Measurements from ENCODE around the gene CFAP92.
A peak's percentile ranks its signal among the peaks of the same experiment; 100 is the strongest.
"Not testable (repeated sequence)": the region's sequence is repeated elsewhere in the genome, so short reads cannot be mapped to it uniquely, and the experiment has no call there.

CFAP92 gene

GRCh38 chr3:128906804-128907525, 86.9 kb downstream of the CFAP92 start:
- Mint-ChIP-seq H3K4me1 (ENCODE audit: low read depth) (no peaks in the 10 kb centered on the region), H3K27ac (peak overlapping the region; percentile 2), H3K27me3 (no peaks in the 10 kb centered on the region), H3K9me3 (no peaks in the 10 kb centered on the region), H3K36me3 (ENCODE audit: low read depth) (peaks cover 100% of the 10 kb centered on the region), H3K4me3 (no peak overlapping the region)
- no peak for DNase-seq

GRCh38 chr3:128906031-128906803, 87.7 kb downstream of the CFAP92 start:
- no peak overlapping the region for H3K4me3 Mint-ChIP-seq
- peaks cover 100% of the 10 kb centered on the region for H3K36me3 Mint-ChIP-seq (ENCODE audit: low read depth)
- no peaks in the 10 kb centered on the region for H3K27me3 Mint-ChIP-seq

GRCh38 chr3:128903501-128903900, 90.4 kb downstream of the CFAP92 start:
- Mint-ChIP-seq H3K4me1 (ENCODE audit: low read depth) (no peaks in the 10 kb centered on the region), H3K4me3 (no peak overlapping the region), H3K27me3 (no peaks in the 10 kb centered on the region), H3K27ac (no peak overlapping the region), H3K36me3 (ENCODE audit: low read depth) (peaks cover 100% of the 10 kb centered on the region), H3K9me3 (no peaks in the 10 kb centered on the region)
- no peak for DNase-seq

More at GRCh38 chr3:128906031-128906803, 87.7 kb downstream of the CFAP92 start:
- H3K27ac Mint-ChIP-seq: peak overlapping the region; percentile 2
- H3K9me3 Mint-ChIP-seq: no peaks in the 10 kb centered on the region
- no peak for DNase-seq
- H3K4me1 Mint-ChIP-seq (ENCODE audit: low read depth): no peaks in the 10 kb centered on the region

DNA sequence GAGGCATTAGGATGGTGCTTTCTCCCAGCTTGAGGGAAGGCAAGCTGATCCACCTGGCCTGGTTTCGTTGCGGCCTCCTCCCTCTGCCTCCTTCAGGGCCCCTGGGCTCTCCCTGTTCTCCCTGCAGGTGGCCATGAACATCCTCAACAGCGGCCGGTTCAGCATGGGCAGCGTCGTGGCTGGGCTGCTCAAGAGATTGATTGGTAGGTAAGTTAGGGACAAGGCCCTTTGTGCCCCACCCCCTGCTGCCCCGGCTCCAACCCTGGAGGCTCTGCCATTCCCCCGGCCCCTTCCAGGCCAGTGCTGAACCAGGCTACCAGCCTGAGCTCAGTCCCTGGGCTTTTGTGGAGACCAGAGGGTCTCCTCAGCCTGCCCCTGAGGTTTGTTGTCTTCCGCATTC, 91.5 kb downstream of the CFAP92 start:
- no peak for DNase-seq
- no peak overlapping the region for H3K27ac Mint-ChIP-seq
- no peaks in the 10 kb centered on the region for H3K27me3 Mint-ChIP-seq
- H3K4me1 Mint-ChIP-seq (ENCODE audit: low read depth): no peaks in the 10 kb centered on the region
- no peaks in the 10 kb centered on the region for H3K9me3 Mint-ChIP-seq
- H3K36me3 Mint-ChIP-seq (ENCODE audit: low read depth): peaks cover 99% of the 10 kb centered on the region
- no peak overlapping the region for H3K4me3 Mint-ChIP-seq

DNA sequence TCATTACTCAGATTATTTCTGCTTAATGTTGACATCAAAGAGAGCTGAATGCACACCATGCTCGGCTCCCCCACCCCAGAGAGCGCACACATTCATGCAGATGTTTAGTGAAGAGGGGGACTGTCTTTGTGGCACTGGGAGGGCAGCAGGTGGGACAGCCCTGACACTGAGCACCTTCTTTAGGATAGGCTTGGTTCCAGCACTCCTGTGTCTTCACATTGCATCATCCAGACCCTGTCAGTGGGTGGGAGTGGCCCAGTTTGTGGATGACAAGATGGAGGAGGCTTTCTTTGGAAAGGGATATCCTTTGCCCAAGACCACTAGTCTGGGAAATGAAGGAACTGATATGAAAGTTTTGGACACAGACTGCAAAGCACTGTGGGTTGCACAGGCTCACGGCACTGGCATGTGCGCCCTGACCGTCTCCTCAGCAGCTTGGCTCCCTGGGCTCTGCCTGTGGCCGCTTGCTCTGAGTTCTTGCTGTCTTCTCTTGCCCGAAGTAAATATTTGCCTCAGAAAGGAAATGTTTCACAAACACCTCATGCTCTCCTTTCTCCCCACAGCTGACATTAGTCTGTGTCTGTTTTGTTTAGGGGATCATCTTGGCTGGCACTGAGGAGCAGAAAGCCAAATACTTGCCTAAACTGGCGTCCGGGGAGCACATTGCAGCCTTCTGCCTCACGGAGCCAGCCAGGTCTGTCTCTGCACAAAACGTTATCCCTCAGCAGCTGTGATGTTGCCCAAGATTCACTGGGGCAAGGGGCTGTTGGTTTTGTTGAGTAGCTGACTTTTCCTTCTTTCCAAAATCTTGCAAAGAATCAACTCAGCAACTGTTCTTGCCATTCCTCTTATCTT, 97.8 kb downstream of the CFAP92 start:
- no peak for DNase-seq
- H3K36me3 Mint-ChIP-seq (ENCODE audit: low read depth): peaks cover 94% of the 10 kb centered on the region
- H3K4me3 Mint-ChIP-seq: no peak overlapping the region
- H3K9me3 Mint-ChIP-seq: no peaks in the 10 kb centered on the region
- H3K27me3 Mint-ChIP-seq: no peaks in the 10 kb centered on the region
- H3K27ac Mint-ChIP-seq: peak overlapping the region; percentile 76
- peaks cover 1% of the 10 kb centered on the region for H3K4me1 Mint-ChIP-seq (ENCODE audit: low read depth)

DNA sequence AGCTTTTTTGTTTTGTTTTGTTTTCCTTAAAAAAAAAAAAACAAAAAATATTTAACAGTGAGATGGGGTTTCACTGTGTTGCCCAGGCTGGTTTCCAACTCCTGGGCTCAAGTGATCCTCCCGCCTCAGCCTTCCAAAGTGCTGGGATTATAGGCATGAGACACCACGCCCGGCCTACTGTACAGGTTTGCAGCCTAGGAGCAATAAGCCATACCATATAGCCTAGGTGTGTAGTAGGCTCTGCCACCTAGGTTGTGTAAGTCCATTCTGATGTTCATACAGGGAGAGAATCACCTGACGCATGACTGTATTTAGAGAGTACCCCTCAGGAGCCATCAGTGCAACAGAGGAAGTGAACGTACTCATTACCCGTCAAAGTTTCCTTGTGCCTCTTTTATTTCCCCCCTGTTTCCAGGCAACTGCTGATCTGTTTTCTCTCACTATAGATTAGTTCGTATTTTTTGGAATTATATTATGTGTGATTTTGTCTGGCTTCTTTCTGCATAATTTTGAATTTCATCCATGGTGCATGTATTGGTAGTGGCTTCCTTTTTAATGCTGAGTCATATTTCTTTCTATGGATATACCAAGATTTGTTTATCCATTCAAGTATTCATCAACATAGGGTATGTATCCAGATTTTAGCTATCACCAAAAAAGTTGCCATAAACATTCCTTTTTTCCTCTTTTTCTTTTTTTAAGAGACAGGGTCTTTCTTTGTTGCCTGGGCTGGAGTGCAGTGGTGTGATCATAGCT, 104.6 kb downstream of the CFAP92 start:
- no peak for DNase-seq
- Mint-ChIP-seq H3K27ac (peak overlapping the region; percentile 74), H3K4me1 (ENCODE audit: low read depth) (peaks cover 10% of the 10 kb centered on the region), H3K27me3 (no peaks in the 10 kb centered on the region), H3K36me3 (ENCODE audit: low read depth) (peaks cover 71% of the 10 kb centered on the region), H3K9me3 (no peaks in the 10 kb centered on the region), H3K4me3 (no peak overlapping the region)

DNA sequence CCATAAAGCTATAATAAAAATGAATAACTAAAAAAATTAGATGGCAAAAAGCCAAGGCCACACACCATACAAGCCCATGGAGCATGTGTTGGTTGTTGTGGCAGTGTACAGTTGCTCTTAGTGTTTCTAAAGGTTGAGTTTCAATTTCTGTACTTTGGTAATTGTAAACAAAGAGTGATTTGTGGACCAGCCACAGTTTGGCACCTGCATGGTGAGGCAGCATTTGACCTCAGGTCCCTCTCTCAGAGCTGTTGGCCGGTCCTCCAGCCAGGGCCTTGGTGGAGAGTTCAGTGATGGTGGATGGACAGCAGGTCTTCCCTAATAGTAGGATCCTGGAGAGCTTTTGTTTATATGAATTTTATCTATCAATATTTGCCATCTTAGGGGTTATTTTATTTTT, 108.9 kb downstream of the CFAP92 start:
- no peak for DNase-seq
- Mint-ChIP-seq H3K27ac (peak overlapping the region; percentile 82), H3K36me3 (ENCODE audit: low read depth) (peaks cover 82% of the 10 kb centered on the region)

DNA sequence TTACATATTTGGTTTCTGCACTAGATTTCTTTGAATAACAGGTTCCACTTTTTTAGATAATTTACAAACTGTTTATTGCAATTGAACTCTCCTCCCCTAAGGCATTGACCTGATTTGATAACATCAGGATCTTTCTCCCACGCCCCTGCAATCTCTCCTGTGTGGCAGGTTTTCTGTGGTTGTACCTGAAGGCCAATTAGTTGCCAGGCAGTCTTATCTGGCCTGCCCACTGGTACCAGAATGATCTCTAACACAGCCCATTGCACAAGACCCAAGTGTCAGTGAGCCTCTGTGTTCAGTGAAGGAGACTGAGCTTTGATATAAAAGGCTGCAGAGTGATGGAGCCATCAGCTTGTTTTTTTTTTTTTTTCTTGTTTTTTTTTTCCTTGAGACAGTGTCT, 111.2 kb downstream of the CFAP92 start:
- Mint-ChIP-seq H3K36me3 (ENCODE audit: low read depth) (peaks cover 80% of the 10 kb centered on the region), H3K4me1 (ENCODE audit: low read depth) (peaks cover 59% of the 10 kb centered on the region), H3K4me3 (peak overlapping the region; percentile 6), H3K9me3 (no peaks in the 10 kb centered on the region), H3K27me3 (no peaks in the 10 kb centered on the region), H3K27ac (peak overlapping the region; percentile 24)
- no peak for DNase-seq

More for the DNA sequence above, 108.9 kb downstream of the CFAP92 start:
- Mint-ChIP-seq H3K9me3 (no peaks in the 10 kb centered on the region), H3K4me3 (no peak overlapping the region), H3K4me1 (ENCODE audit: low read depth) (peaks cover 49% of the 10 kb centered on the region), H3K27me3 (no peaks in the 10 kb centered on the region)

DNA sequence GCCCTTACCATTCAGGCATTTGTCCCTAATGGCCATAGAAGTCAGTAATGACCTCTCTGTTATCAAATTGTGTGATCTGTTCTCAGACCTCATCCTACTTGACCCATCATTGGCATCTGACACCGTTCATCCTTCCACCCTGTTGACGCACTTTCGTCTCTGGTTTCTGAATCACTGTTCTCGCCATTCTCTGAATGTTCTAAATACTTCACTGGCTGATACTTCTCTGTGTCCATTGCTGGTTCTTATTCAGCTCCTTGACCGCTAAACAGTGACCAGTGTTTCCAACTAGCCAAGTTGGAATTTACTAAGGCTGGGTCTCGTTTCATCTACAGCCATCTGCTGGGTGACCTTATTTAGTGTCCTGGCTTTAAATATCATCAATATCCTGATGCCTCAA, 112.3 kb downstream of the CFAP92 start:
- Mint-ChIP-seq H3K4me3 (peak overlapping the region; percentile 90), H3K36me3 (ENCODE audit: low read depth) (peaks cover 76% of the 10 kb centered on the region), H3K4me1 (ENCODE audit: low read depth) (peaks cover 68% of the 10 kb centered on the region), H3K9me3 (no peaks in the 10 kb centered on the region), H3K27me3 (no peaks in the 10 kb centered on the region), H3K27ac (peak overlapping the region; percentile 13)
- no peak for DNase-seq

GRCh38 chr3:128880455-128880854, 113.4 kb downstream of the CFAP92 start:
- not testable (repeated sequence) for H3K9me3 Mint-ChIP-seq, DNase-seq, H3K27me3 Mint-ChIP-seq
- Mint-ChIP-seq H3K36me3 (ENCODE audit: low read depth) (peaks cover 76% of the 10 kb centered on the region), H3K27ac (peak overlapping the region; percentile 98), H3K4me1 (ENCODE audit: low read depth) (peaks cover 75% of the 10 kb centered on the region), H3K4me3 (peak overlapping the region; percentile 90)

GRCh38 chr3:128879991-128880390, 113.9 kb downstream of the CFAP92 start:
- Mint-ChIP-seq H3K9me3 (no peaks in the 10 kb centered on the region), H3K27me3 (no peaks in the 10 kb centered on the region), H3K36me3 (ENCODE audit: low read depth) (peaks cover 71% of the 10 kb centered on the region), H3K4me3 (peak overlapping the region; percentile 90), H3K27ac (peak overlapping the region; percentile 98), H3K4me1 (ENCODE audit: low read depth) (peaks cover 77% of the 10 kb centered on the region)
- no peak for DNase-seq

DNA sequence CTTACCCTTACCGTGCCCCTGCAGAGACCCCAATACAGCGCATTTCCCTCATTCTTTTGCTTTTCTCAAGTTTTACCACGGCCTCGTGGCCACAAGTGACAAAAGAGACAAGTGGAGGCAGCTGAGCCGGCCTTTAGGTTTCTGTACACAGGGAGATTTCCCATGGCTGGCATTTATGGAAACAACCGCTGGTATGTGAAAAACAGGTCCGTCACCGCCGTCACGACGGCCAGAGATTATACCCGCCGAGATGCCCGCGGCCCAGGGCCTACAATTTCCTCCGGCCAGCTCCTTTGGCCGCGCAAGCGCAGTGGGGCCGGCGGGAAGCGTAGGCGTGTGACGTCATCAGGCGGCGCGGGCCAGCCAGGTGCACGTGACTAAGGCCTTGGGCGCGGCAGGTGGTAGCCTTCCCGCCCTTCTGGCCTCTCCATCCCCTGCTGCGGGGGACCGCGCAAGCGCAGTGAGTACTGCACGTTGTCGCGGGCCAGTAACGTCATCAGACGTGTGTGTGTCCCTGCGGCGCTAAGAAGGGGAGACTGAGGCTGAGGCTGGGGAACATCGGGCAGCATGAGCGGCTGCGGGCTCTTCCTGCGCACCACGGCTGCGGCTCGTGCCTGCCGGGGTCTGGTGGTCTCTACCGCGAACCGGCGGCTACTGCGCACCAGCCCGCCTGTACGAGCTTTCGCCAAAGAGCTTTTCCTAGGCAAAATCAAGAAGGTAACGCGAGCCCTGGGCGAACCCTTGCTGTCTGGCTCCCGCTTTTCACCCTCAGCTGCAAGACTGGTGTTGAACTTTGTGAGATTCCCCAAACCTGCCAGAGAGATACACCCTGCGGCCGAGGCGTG, 114.5 kb downstream of the CFAP92 start, which contains the start of gene ACAD9:
ACAD9 (plus strand) TSS at position 496 of the 845 bp plus-strand sequence; CDS start at position 568, 72 bp downstream.
- no peaks in the 10 kb centered on the region for H3K27me3 Mint-ChIP-seq
- peak within 1 kb of the TSS; percentile 98 for H3K27ac Mint-ChIP-seq
- no peaks in the 10 kb centered on the region for H3K9me3 Mint-ChIP-seq

GRCh38 chr3:128878556-128879124, 115.2 kb downstream of the CFAP92 start:
- H3K36me3 Mint-ChIP-seq (ENCODE audit: low read depth): peaks cover 59% of the 10 kb centered on the region
- no peak for DNase-seq
- peak overlapping the region; percentile 90 for H3K4me3 Mint-ChIP-seq
- H3K27ac Mint-ChIP-seq: peak overlapping the region; percentile 98
- H3K4me1 Mint-ChIP-seq (ENCODE audit: low read depth): peaks cover 66% of the 10 kb centered on the region
- H3K9me3 Mint-ChIP-seq: no peaks in the 10 kb centered on the region
- H3K27me3 Mint-ChIP-seq: no peaks in the 10 kb centered on the region

More for the DNA sequence above, 114.5 kb downstream of the CFAP92 start, which contains the start of gene ACAD9:
- DNase-seq: peak; percentile 99
- H3K4me3 Mint-ChIP-seq: peak within 1 kb of the TSS; percentile 90
- H3K4me1 Mint-ChIP-seq (ENCODE audit: low read depth): peaks cover 73% of the 10 kb centered on the region
- H3K36me3 Mint-ChIP-seq (ENCODE audit: low read depth): peaks cover 66% of the 10 kb centered on the region

Data from activated T-cell treated with anti-CD3 and anti-CD28 coated beads, Interleukin-2, amount 50 U/mL, for 24 hours (primary cell).